ENCODE data around the gene KDF1. TPM values are rescaled to one million over a fixed set of nuclear protein-coding genes. Genes with fewer than 3 reads are reported as not detected.

KDF1 gene
- total and polyA plus RNA-seq, 2 of the 13 experiments (the other 11 are each of a cell fraction or from before 2014, with no cell fraction given): 1.9 to 4.9 TPM

DNA sequence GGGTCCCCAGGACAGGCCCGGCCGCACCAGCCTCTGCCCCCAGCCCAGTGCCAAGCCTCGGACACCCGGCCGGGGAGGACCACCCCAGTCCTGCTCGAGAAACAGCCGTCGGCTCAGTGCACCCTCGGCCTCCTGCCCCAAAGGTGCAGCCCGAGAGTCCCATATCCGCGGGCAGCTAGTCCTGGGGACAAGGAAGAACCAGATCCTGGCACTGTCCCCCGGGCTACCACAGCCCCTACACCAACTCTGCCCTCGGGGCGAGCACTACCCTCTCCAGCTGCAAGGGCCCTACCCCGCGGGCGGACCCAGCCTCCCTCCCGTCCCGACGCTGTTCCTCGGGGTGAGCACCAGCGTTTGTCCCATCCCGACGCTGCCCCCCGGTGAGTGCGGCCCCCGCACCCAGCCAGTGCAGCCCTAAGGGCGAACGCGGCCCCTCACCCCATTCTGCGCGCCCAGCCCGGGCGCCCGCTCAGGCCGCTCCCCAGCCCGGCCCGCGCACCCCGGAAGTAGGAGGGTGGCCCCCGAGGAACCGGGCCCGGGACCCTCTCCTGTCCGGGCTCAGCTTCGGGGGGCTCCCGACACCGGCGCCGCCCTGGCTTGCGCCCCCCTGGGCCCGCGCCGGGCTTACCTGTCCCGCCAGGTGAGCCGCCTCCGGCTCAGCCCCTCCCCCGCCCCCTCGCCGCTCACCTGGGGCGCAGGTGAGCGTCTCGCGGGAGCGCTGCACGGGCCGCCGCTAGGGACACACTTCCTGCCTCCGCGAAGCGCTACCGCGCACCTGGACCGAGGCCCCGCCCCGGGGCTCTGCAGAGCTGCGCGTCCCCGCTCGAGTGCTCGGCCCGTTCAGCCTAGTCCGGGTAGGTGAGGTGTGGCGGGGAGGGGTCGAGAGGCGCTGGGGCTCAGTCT, at the start of gene KDF1 (continued):
- TF ChIP-seq ZNF605 (CRISPR knock-in tag; IDR thresholded peaks at IDR 0.05) (no peak), MLLT10 (CRISPR knock-in tag; IDR thresholded peaks at IDR 0.05) (no peak), ZNF33B (CRISPR knock-in tag; IDR thresholded peaks at IDR 0.05) (no peak), MTA1 (CRISPR knock-in tag; IDR thresholded peaks at IDR 0.05; ENCODE audit: borderline replicate concordance) (peak; percentile 94; the same call in 1 of the 2 replicates), KDM2A (CRISPR knock-in tag; IDR thresholded peaks at IDR 0.05; ENCODE audit: borderline replicate concordance, low read depth) (peak; percentile 63), NR2F1 (CRISPR knock-in tag; IDR thresholded peaks at IDR 0.05) (no peak), NFIC (IDR thresholded peaks at IDR 0.05; ENCODE audit: low read length) (no peak), RBFOX2 (IDR thresholded peaks at IDR 0.05; ENCODE audit: low read depth, low read length) (peak; percentile 73), MEF2D (CRISPR knock-in tag; IDR thresholded peaks at IDR 0.05) (0 out of 2 replicates have a peak, but pooled peaks have one; percentile 43), ZNF431 (CRISPR knock-in tag; IDR thresholded peaks at IDR 0.05; ENCODE audit: borderline replicate concordance, low read depth) (no peak), ZNF501 (CRISPR knock-in tag; IDR thresholded peaks at IDR 0.05) (0 out of 2 replicates have a peak, but pooled peaks have one; percentile 29), SALL2 (CRISPR knock-in tag; IDR thresholded peaks at IDR 0.05) (no peak), ZFYVE20 (CRISPR knock-in tag; IDR thresholded peaks at IDR 0.05; ENCODE audit: borderline replicate concordance, low read depth) (no peak)
- TF ChIP-seq, protein P1, sequence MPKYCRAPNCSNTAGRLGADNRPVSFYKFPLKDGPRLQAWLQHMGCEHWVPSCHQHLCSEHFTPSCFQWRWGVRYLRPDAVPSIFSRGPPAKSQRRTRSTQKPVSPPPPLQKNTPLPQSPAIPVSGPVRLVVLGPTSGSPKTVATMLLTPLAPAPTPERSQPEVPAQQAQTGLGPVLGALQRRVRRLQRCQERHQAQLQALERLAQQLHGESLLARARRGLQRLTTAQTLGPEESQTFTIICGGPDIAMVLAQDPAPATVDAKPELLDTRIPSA (CRISPR knock-in tag; IDR thresholded peaks at IDR 0.05; ENCODE audit: borderline replicate concordance): no peak
- TF ChIP-seq, protein P2, sequence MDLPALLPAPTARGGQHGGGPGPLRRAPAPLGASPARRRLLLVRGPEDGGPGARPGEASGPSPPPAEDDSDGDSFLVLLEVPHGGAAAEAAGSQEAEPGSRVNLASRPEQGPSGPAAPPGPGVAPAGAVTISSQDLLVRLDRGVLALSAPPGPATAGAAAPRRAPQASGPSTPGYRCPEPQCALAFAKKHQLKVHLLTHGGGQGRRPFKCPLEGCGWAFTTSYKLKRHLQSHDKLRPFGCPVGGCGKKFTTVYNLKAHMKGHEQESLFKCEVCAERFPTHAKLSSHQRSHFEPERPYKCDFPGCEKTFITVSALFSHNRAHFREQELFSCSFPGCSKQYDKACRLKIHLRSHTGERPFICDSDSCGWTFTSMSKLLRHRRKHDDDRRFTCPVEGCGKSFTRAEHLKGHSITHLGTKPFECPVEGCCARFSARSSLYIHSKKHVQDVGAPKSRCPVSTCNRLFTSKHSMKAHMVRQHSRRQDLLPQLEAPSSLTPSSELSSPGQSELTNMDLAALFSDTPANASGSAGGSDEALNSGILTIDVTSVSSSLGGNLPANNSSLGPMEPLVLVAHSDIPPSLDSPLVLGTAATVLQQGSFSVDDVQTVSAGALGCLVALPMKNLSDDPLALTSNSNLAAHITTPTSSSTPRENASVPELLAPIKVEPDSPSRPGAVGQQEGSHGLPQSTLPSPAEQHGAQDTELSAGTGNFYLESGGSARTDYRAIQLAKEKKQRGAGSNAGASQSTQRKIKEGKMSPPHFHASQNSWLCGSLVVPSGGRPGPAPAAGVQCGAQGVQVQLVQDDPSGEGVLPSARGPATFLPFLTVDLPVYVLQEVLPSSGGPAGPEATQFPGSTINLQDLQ (CRISPR knock-in tag; IDR thresholded peaks at IDR 0.05): no peak
- TF ChIP-seq, protein P3, sequence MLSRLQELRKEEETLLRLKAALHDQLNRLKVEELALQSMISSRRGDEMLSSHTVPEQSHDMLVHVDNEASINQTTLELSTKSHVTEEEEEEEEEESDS (CRISPR knock-in tag; IDR thresholded peaks at IDR 0.05; ENCODE audit: borderline replicate concordance): no peak
- TF ChIP-seq, protein P4, sequence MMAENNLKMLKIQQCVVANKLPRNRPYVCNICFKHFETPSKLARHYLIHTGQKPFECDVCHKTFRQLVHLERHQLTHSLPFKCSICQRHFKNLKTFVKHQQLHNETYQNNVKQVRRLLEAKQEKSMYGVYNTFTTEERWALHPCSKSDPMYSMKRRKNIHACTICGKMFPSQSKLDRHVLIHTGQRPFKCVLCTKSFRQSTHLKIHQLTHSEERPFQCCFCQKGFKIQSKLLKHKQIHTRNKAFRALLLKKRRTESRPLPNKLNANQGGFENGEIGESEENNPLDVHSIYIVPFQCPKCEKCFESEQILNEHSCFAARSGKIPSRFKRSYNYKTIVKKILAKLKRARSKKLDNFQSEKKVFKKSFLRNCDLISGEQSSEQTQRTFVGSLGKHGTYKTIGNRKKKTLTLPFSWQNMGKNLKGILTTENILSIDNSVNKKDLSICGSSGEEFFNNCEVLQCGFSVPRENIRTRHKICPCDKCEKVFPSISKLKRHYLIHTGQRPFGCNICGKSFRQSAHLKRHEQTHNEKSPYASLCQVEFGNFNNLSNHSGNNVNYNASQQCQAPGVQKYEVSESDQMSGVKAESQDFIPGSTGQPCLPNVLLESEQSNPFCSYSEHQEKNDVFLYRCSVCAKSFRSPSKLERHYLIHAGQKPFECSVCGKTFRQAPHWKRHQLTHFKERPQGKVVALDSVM (CRISPR knock-in tag; IDR thresholded peaks at IDR 0.05): peak; percentile 17; the same call in 1 of the 2 replicates
- TF ChIP-seq, protein P5, sequence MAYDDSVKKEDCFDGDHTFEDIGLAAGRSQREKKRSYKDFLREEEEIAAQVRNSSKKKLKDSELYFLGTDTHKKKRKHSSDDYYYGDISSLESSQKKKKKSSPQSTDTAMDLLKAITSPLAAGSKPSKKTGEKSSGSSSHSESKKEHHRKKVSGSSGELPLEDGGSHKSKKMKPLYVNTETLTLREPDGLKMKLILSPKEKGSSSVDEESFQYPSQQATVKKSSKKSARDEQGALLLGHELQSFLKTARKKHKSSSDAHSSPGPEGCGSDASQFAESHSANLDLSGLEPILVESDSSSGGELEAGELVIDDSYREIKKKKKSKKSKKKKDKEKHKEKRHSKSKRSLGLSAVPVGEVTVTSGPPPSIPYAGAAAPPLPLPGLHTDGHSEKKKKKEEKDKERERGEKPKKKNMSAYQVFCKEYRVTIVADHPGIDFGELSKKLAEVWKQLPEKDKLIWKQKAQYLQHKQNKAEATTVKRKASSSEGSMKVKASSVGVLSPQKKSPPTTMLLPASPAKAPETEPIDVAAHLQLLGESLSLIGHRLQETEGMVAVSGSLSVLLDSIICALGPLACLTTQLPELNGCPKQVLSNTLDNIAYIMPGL (CRISPR knock-in tag; IDR thresholded peaks at IDR 0.05; ENCODE audit: borderline replicate concordance in 1 of 2, low read depth in 1 of 2): peak; percentile 75 to 86; a peak in 3 of 4 replicates
